Measurements from ENCODE around the gene GC. TPM values are rescaled to one million over a fixed set of nuclear protein-coding genes. Genes with fewer than 3 reads are reported as not detected.

The GC gene, protein sequence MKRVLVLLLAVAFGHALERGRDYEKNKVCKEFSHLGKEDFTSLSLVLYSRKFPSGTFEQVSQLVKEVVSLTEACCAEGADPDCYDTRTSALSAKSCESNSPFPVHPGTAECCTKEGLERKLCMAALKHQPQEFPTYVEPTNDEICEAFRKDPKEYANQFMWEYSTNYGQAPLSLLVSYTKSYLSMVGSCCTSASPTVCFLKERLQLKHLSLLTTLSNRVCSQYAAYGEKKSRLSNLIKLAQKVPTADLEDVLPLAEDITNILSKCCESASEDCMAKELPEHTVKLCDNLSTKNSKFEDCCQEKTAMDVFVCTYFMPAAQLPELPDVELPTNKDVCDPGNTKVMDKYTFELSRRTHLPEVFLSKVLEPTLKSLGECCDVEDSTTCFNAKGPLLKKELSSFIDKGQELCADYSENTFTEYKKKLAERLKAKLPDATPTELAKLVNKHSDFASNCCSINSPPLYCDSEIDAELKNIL
- not detected in 2 replicates for total RNA-seq (ENCODE audit: low replicate concordance)

GRCh38 chr4:71783972-71784371 is at the start of gene GC:
TSS of gene GC (minus strand) at chr4:71784079. CDS start at chr4:71784018, 61 bp downstream.
- Histone ChIP-seq H2AFZ (replicated peaks) (no peak within 1 kb of the TSS), H3K4me2 (no peak within 1 kb of the TSS), H3K4me1 (no peaks in the 10 kb centered on the region), H3K36me3 (no peaks in the 10 kb centered on the region), H3K9ac (no peak within 1 kb of the TSS), H4K20me1 (ENCODE audit: low read depth) (no peaks in the 10 kb centered on the region), H3K4me3 (no peak within 1 kb of the TSS), H3K9me3 (ENCODE audit: low read depth) (no peaks in the 10 kb centered on the region), H3K27ac (no peak within 1 kb of the TSS), H3K27me3 (no peaks in the 10 kb centered on the region), H3K79me2 (ENCODE audit: low read depth) (no peaks in the 10 kb centered on the region), H3F3A (ENCODE audit: low read depth) (no peaks in the 10 kb centered on the region)
- DNase-seq (ENCODE audit: low spot score) = no peak
- H3K4me3 Mint-ChIP-seq = no peak within 1 kb of the TSS
- H3K27me3 Mint-ChIP-seq (ENCODE audit: insufficient read depth, low read depth) = peaks cover 2% of the 10 kb centered on the region
- H3K4me1 Mint-ChIP-seq = no peaks in the 10 kb centered on the region
- H3K27ac Mint-ChIP-seq = no peak within 1 kb of the TSS
- no peaks in the 10 kb centered on the region for H3K9me3 Mint-ChIP-seq
- no peaks in the 10 kb centered on the region for H3K36me3 Mint-ChIP-seq
- TF ChIP-seq EZH2phosphoT487 (IDR thresholded peaks at IDR 0.05) = no peak
- TF ChIP-seq, protein P1, sequence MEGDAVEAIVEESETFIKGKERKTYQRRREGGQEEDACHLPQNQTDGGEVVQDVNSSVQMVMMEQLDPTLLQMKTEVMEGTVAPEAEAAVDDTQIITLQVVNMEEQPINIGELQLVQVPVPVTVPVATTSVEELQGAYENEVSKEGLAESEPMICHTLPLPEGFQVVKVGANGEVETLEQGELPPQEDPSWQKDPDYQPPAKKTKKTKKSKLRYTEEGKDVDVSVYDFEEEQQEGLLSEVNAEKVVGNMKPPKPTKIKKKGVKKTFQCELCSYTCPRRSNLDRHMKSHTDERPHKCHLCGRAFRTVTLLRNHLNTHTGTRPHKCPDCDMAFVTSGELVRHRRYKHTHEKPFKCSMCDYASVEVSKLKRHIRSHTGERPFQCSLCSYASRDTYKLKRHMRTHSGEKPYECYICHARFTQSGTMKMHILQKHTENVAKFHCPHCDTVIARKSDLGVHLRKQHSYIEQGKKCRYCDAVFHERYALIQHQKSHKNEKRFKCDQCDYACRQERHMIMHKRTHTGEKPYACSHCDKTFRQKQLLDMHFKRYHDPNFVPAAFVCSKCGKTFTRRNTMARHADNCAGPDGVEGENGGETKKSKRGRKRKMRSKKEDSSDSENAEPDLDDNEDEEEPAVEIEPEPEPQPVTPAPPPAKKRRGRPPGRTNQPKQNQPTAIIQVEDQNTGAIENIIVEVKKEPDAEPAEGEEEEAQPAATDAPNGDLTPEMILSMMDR (IDR thresholded peaks at IDR 0.05) = peak; percentile 23

DNA sequence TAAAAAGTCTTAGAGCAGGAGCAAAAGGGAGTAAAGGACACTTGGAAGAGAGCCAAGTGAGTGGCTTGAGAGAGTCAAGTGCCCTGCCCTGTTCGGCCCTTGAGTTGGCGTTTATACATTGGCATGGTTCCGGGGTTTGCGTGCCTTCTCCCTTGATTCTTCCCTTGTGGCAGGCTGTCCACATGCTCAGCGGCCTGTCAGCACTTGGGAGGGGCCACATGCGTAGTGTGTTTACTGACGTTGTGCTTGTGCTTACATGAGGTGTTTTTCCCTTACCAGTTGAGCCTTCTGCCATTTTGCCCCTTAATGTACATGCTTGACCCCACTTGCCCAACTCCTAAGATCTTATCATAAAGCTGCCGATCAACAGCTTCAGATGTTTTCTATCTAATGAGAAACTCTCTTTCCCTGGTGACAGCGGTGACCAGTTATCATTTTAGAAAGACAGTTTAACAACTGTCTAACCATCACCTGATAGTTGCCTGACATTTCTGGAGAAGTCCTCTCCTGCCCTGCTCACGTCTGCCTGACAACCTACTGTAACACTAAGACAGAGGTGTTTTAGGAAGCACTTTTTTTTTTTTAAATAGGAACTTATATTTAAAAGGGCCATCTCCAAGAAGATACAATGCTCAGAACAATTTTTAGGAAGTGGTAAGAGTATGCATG is 49.5 kb upstream of the GC start:
- TF ChIP-seq EZH2 (IDR thresholded peaks at IDR 0.05) (no peak), EZH2phosphoT487 (IDR thresholded peaks at IDR 0.05) (no peak)
- TF ChIP-seq, protein P1 (IDR thresholded peaks at IDR 0.05) = no peak
- Histone ChIP-seq H4K20me1 (ENCODE audit: low read depth) (no peaks in the 10 kb centered on the region), H3K4me2 (no peak overlapping the region), H3K4me1 (peaks cover 7% of the 10 kb centered on the region), H3K9ac (no peak overlapping the region), H3K9me3 (ENCODE audit: low read depth) (no peaks in the 10 kb centered on the region), H3K4me3 (no peak overlapping the region), H3F3A (ENCODE audit: low read depth) (no peaks in the 10 kb centered on the region), H2AFZ (replicated peaks) (no peak overlapping the region), H3K27ac (no peak overlapping the region), H3K27me3 (no peaks in the 10 kb centered on the region), H3K36me3 (no peaks in the 10 kb centered on the region), H3K79me2 (ENCODE audit: low read depth) (no peaks in the 10 kb centered on the region)
- Mint-ChIP-seq H3K27me3 (ENCODE audit: insufficient read depth, low read depth) (peaks cover 3% of the 10 kb centered on the region), H3K27ac (no peak overlapping the region), H3K36me3 (no peaks in the 10 kb centered on the region), H3K4me3 (no peak overlapping the region), H3K9me3 (no peaks in the 10 kb centered on the region), H3K4me1 (no peaks in the 10 kb centered on the region)
- no peak for DNase-seq (ENCODE audit: low spot score)

DNA sequence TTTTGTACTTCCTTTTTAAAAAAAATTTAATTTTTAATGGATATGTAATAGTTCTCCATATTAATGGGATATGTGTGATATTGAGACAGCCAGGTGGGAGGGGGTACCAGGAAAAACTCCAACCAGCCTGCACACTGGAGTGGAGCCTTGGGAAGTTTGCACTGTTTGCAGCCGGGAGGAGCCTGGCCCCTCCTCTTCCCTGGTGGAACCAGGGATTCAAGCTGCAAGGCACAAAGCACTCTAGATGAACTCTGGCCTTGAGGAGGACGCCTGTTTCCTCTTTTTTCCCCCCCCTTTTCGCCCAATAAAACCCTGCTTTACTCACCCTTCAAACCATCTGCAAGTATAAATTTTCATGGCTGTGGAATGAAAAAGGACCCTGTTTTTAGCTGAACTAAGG is 48.2 kb upstream of the GC start:
- no peak overlapping the region for H3K27ac ChIP-seq
- no peak for DNase-seq (ENCODE audit: low spot score)
- H3K36me3 ChIP-seq = no peaks in the 10 kb centered on the region
- no peaks in the 10 kb centered on the region for H3K79me2 ChIP-seq (ENCODE audit: low read depth)
- H3K9me3 ChIP-seq (ENCODE audit: low read depth) = no peaks in the 10 kb centered on the region
- Mint-ChIP-seq H3K4me1 (no peaks in the 10 kb centered on the region), H3K27ac (no peak overlapping the region), H3K4me3 (no peak overlapping the region), H3K27me3 (ENCODE audit: insufficient read depth, low read depth) (peaks cover 3% of the 10 kb centered on the region), H3K9me3 (no peaks in the 10 kb centered on the region), H3K36me3 (no peaks in the 10 kb centered on the region)
- H3F3A ChIP-seq (ENCODE audit: low read depth) = no peaks in the 10 kb centered on the region
- no peak for TF ChIP-seq EZH2 (IDR thresholded peaks at IDR 0.05)
- TF ChIP-seq, protein P1 (IDR thresholded peaks at IDR 0.05) = no peak
- TF ChIP-seq EZH2phosphoT487 (IDR thresholded peaks at IDR 0.05) = no peak
- no peak overlapping the region for H3K4me2 ChIP-seq
- no peaks in the 10 kb centered on the region for H4K20me1 ChIP-seq (ENCODE audit: low read depth)
- no peak overlapping the region for H2AFZ ChIP-seq (replicated peaks)
- H3K27me3 ChIP-seq = no peaks in the 10 kb centered on the region
- H3K4me1 ChIP-seq = peaks cover 16% of the 10 kb centered on the region
- no peak overlapping the region for H3K9ac ChIP-seq
- no peak overlapping the region for H3K4me3 ChIP-seq

Data from neural progenitor cell (in vitro differentiated cells).